HuH-7.5 (cell line): ENCODE data around the gene LYRM7.
"Not testable (repeated sequence)": the region's sequence is repeated elsewhere in the genome, so short reads cannot be mapped to it uniquely, and the experiment has no call there.

Experiments used
- DNase-seq: peaks from one replicate; pipeline ENCODE4 v3.0.0; 2011; ENCODE audit warnings: low spot score

Gene LYRM7

GRCh38 chr5:131180407-131180806 is 9.7 kb downstream of the LYRM7 start:
- DNase-seq, result no peak

GRCh38 chr5:131182839-131183238 is 12.1 kb downstream of the LYRM7 start:
- no peak for DNase-seq

- DNase-seq, result no peak
Measured at GRCh38 chr5:131185523-131186104, 14.9 kb downstream of the LYRM7 start.

GRCh38 chr5:131186561-131187256 is 16.0 kb downstream of the LYRM7 start:
- no peak for DNase-seq

GRCh38 chr5:131193106-131193505 is 22.4 kb downstream of the LYRM7 start:
- DNase-seq, result no peak

GRCh38 chr5:131193897-131194296 is 23.2 kb downstream of the LYRM7 start:
- not testable (repeated sequence) for DNase-seq

- DNase-seq, result no peak
Measured at GRCh38 chr5:131194725-131195124, 24.0 kb downstream of the LYRM7 start.

- no peak for DNase-seq
Measured at GRCh38 chr5:131195696-131196095, 25.0 kb downstream of the LYRM7 start.

- no peak for DNase-seq
Measured at GRCh38 chr5:131196331-131196730, 25.6 kb downstream of the LYRM7 start.

GRCh38 chr5:131198625-131199024 is 27.9 kb downstream of the LYRM7 start:
- DNase-seq, result no peak

- no peak for DNase-seq
Measured at GRCh38 chr5:131200560-131200959, 29.8 kb downstream of the LYRM7 start.

- no peak for DNase-seq
Measured at GRCh38 chr5:131204964-131205363, 34.2 kb downstream of the LYRM7 start.

GRCh38 chr5:131206061-131206460 is 35.3 kb downstream of the LYRM7 start:
- DNase-seq, result no peak

GRCh38 chr5:131206772-131207171 is 36.0 kb downstream of the LYRM7 start:
- DNase-seq, result no peak

- DNase-seq, result no peak
Measured at GRCh38 chr5:131209175-131209505, 38.4 kb downstream of the LYRM7 start.

GRCh38 chr5:131209506-131210150 is 38.9 kb downstream of the LYRM7 start:
- DNase-seq, result no peak

- no peak for DNase-seq
Measured at GRCh38 chr5:131210151-131210510, 39.4 kb downstream of the LYRM7 start.

GRCh38 chr5:131211669-131212068 is 40.9 kb downstream of the LYRM7 start:
- DNase-seq, result no peak

- no peak for DNase-seq
Measured at GRCh38 chr5:131212471-131213021, 41.8 kb downstream of the LYRM7 start.

GRCh38 chr5:131214609-131215227 is 44.0 kb downstream of the LYRM7 start:
- DNase-seq, result no peak

GRCh38 chr5:131217791-131218190 is 47.0 kb downstream of the LYRM7 start:
- DNase-seq, result no peak

- no peak for DNase-seq
Measured at GRCh38 chr5:131218392-131218791, 47.6 kb downstream of the LYRM7 start.

- no peak for DNase-seq
Measured at GRCh38 chr5:131220566-131220965, 49.8 kb downstream of the LYRM7 start.
